GM21786 (cell line): ENCODE results near the gene CTNNA2.

ENCODE experiments used
- ATAC-seq: cut with Tn5 transposase; IDR thresholded peaks from one replicate; pipeline ENCODE4 v1.9.1; 2021; ENCODE audit not compliant: unreplicated experiment

The CTNNA2 gene

GRCh38 chr2:79700651-79701050 is 187.8 kb downstream of the CTNNA2 start:
- ATAC-seq: no peak

- ATAC-seq: no peak
Observed at GRCh38 chr2:79702905-79703304, 190.1 kb downstream of the CTNNA2 start.

- ATAC-seq: no peak
Observed at GRCh38 chr2:79711098-79711497, 198.2 kb downstream of the CTNNA2 start.

- no peak for ATAC-seq
Observed at GRCh38 chr2:79713131-79713785, 200.4 kb downstream of the CTNNA2 start.

DNA sequence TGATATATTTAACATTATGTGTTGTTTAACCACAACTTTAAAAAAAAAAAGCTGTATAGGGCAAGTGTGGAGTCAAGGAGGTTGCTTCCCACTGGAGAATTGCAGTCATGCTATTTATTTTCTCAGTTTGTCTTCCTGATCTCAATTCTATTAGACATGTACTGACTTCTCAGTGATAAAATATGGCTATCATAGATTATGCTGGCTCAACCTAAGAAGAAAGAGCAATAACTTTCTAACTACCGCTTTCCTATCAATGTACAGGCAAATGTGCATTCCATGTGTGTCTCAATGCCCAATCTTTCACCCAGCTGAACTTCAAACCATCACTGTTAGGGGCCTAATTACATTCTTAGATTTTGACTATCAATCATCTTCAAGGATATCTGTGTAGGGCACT is 201.4 kb downstream of the CTNNA2 start:
- ATAC-seq: no peak

DNA sequence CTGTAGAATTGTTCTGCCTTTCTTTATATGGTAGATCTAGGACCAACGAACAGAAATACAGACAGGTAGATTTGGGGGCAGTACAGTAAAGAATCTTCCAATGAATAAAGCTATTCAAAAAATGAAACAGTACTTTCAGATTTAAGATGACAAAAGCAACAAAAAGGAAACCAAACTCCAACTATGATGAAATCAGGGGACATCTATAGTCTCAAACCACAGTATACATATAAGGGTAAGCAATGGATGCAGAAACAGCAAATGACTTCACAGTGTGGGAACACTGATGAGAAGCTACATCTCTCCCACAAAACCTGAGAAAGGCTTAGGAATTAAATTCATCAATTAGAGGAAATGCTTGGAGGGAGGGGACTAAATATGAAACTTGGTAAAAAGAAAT is 202.5 kb downstream of the CTNNA2 start:
- ATAC-seq: no peak

- no peak for ATAC-seq
Observed at GRCh38 chr2:79716266-79716665, 203.4 kb downstream of the CTNNA2 start.

GRCh38 chr2:79717364-79718007 is 204.6 kb downstream of the CTNNA2 start:
- no peak for ATAC-seq

GRCh38 chr2:79721061-79721460 is 208.2 kb downstream of the CTNNA2 start:
- ATAC-seq: no peak

DNA sequence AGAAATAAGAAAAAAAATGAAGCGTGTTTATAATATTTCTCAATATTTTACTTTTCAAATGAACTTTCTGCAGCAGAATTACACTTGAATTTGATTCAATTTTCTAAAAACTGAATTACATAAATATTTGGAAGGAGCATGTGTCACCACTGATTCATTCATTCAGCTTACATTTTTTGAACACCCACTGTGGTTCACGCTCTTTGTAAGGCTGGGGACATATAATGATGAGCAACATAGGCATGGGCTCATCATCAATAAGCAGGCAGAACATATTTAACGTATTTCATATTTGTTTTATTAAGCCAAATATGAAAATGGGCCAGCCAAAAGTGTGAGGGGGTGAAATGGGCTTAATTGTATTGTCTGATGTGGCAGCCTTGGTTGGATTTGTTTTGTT is 209.1 kb downstream of the CTNNA2 start:
- no peak for ATAC-seq

- ATAC-seq: no peak
Observed at GRCh38 chr2:79723830-79724229, 211.0 kb downstream of the CTNNA2 start.

DNA sequence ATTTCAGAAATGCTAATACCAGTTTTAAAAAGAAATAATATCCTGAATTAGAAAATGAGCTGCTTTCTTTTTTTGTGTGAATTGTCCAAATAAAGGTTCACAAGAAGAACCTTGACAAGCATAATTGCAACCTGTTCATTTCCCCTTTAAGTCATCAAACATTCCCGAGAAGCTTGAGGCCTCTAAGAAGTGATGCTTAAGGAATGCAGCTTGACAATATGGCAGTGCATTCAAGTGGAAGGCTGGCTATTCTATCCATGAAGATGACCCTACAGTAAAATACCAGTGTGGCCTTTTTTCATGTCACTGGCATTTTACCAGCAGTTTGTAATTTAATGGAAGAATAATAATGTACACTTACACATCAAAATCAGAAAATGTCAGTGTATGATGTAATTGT is 216.7 kb downstream of the CTNNA2 start:
- ATAC-seq: no peak

- no peak for ATAC-seq
Observed at GRCh38 chr2:79734518-79734917, 221.7 kb downstream of the CTNNA2 start.

DNA sequence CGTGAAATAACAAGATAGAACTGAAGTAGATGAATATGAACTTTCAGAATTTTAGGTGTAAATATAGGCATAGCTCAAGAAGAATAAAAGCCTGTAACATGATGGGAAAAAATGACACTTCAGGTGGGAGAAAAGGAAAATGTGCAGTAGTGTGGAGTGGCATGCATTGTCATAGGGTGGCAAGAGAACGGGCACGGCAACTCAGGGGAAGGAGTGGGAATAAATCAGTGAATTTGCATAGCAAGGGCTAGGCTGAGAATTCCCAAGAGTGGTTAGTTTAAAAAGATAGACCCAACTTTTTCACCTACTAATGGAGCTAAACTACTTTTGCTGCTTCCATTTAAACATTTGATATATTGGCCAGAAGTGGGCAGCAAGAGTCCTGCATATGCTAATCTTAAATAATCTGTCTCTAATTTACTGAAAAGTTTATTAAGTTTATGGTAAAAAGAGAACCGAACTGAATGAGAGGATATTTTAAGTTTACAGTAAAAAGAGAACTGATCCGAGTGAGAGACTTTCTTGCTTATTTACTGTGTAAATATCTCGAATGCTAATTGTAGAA is 228.1 kb downstream of the CTNNA2 start:
- no peak for ATAC-seq

- ATAC-seq: no peak
Observed at GRCh38 chr2:79750321-79750720, 237.5 kb downstream of the CTNNA2 start.

- no peak for ATAC-seq
Observed at GRCh38 chr2:79757526-79757925, 244.7 kb downstream of the CTNNA2 start.

DNA sequence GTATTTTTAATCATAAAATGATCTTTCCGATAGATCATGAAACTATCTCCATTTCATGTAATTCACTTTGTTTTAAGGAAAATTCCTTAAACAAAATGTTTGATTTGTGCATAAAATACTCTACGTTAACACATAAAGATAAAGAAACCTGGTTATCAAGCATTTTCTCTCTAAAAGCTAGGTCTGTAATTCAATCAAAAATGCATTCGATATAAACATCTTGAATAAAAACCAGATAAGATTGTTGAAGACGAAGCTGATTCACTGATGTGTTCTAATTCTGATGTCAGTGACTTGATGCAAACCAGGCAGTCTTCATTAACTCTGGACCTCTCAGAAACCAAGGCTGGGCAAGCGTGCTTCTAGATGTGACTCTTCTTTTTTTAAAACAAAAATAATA is 245.2 kb downstream of the CTNNA2 start:
- ATAC-seq: no peak

GRCh38 chr2:79758749-79759282 is 246.0 kb downstream of the CTNNA2 start:
- no peak for ATAC-seq

DNA sequence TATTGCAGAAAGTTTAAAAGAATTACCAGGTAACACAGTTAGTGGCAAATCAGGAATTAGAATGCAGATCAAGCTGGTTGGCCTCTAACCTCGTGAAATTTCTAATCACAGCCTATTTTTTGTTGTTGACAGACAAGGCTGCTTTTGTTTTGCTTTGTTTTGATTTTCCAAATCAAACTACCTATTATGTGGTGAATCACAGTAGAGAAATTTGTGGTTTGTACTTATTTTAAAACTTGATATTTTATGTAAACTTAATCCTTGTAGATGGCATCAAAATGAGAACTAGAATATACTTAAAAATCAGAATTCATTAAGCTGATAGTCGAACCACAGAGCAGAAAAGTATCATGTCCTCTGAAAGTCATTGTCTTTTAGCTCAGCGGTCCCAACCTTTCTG is 258.1 kb downstream of the CTNNA2 start:
- no peak for ATAC-seq

DNA sequence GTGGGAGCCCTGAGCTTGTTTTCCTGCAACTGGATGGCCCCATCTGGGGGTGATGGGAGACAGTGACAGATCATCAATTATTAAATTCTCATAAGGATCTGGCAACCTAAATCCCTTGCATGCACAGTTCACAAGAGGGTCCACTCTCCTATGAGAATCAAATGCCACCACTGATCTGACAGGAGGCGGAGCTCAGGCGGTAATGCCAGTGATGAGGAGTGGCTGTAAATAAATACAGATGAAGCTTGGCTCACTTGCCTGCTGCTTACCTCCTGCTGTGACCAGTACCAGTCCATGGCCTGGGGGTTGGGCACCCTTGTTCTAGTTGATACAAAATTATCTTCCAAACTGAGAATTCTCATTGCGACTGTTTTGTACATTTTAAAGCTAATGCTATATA is 258.6 kb downstream of the CTNNA2 start:
- ATAC-seq: no peak

- no peak for ATAC-seq
Observed at GRCh38 chr2:79774016-79774415, 261.2 kb downstream of the CTNNA2 start.

DNA sequence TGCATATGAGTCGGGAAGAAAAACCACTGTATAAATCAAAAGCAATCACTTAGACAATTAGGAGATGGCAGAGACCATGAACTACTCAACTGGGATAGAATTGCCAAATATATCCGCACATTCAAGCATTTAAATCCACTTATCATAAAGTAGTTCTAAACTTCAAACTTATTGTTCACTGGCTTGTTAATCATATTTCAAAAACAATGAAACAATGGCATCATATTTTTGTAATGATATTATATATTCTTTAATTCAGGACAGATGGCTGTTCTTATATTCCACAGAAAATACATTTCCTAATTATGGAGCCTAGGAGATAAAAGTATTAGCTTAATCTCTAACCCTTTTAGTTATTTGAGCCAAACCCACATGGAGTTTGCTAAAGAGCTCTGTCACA is 263.6 kb downstream of the CTNNA2 start:
- no peak for ATAC-seq
